ENCODE data around the gene GPR27.

GPR27 gene

DNA sequence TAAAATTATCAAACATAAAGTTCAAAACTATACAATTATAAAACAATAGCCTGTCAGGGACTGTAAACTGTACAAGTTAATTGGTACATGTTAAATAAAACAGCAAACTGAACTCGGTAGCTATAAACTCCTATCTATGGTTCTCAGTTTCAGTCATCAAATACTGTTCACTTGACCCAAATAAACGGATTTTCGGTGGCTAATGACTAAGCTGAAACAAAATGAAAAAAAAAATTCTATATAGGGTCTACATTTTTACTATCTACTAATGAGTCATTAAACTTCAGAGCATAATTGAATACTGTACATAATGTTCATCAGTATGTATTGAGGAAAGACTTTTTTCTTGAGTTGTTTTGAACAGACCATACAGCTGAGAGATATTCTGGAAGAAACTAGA lies 24.7 kb downstream of the GPR27 start:
- ChIA-PET POLR2A (no interaction called here), CTCF (no interaction called here)
- no peak overlapping the region for H3K4me3 ChIP-seq (ENCODE audit: low read depth, low read length)
- TF ChIP-seq, protein P1, sequence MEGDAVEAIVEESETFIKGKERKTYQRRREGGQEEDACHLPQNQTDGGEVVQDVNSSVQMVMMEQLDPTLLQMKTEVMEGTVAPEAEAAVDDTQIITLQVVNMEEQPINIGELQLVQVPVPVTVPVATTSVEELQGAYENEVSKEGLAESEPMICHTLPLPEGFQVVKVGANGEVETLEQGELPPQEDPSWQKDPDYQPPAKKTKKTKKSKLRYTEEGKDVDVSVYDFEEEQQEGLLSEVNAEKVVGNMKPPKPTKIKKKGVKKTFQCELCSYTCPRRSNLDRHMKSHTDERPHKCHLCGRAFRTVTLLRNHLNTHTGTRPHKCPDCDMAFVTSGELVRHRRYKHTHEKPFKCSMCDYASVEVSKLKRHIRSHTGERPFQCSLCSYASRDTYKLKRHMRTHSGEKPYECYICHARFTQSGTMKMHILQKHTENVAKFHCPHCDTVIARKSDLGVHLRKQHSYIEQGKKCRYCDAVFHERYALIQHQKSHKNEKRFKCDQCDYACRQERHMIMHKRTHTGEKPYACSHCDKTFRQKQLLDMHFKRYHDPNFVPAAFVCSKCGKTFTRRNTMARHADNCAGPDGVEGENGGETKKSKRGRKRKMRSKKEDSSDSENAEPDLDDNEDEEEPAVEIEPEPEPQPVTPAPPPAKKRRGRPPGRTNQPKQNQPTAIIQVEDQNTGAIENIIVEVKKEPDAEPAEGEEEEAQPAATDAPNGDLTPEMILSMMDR (IDR thresholded peaks at IDR 0.05; ENCODE audit: insufficient read depth, low read length, missing control alignments), result no peak
- DNase-seq (ENCODE audit: low read depth, low spot score), result no peak

GRCh38 chr3:71779674-71780377 lies 26.2 kb downstream of the GPR27 start:
- TF ChIP-seq, protein P1 (IDR thresholded peaks at IDR 0.05; ENCODE audit: insufficient read depth, low read length, missing control alignments), result no peak
- POLR2A ChIA-PET, result no interaction called here
- CTCF ChIA-PET, result no interaction called here
- no peak for DNase-seq (ENCODE audit: low read depth, low spot score)
- H3K4me3 ChIP-seq (ENCODE audit: low read depth, low read length), result no peak overlapping the region

GRCh38 chr3:71780430-71780829 lies 26.8 kb downstream of the GPR27 start:
- no peak overlapping the region for H3K4me3 ChIP-seq (ENCODE audit: low read depth, low read length)
- no peak for DNase-seq (ENCODE audit: low read depth, low spot score)
- TF ChIP-seq, protein P1 (IDR thresholded peaks at IDR 0.05; ENCODE audit: insufficient read depth, low read length, missing control alignments), result no peak
- ChIA-PET POLR2A (no interaction called here), CTCF (no interaction called here)

GRCh38 chr3:71783152-71783551 lies 29.5 kb downstream of the GPR27 start:
- CTCF ChIA-PET, result interaction anchor here (2.2 kb wide), 1 partner anchor 54 kb away, joined by 9 read pairs; no protein-coding TSS in a partner anchor
- TF ChIP-seq, protein P1 (IDR thresholded peaks at IDR 0.05; ENCODE audit: insufficient read depth, low read length, missing control alignments), result no peak
- POLR2A ChIA-PET, result no interaction called here
- no peak overlapping the region for H3K4me3 ChIP-seq (ENCODE audit: low read depth, low read length)
- DNase-seq (ENCODE audit: low read depth, low spot score), result no peak

DNA sequence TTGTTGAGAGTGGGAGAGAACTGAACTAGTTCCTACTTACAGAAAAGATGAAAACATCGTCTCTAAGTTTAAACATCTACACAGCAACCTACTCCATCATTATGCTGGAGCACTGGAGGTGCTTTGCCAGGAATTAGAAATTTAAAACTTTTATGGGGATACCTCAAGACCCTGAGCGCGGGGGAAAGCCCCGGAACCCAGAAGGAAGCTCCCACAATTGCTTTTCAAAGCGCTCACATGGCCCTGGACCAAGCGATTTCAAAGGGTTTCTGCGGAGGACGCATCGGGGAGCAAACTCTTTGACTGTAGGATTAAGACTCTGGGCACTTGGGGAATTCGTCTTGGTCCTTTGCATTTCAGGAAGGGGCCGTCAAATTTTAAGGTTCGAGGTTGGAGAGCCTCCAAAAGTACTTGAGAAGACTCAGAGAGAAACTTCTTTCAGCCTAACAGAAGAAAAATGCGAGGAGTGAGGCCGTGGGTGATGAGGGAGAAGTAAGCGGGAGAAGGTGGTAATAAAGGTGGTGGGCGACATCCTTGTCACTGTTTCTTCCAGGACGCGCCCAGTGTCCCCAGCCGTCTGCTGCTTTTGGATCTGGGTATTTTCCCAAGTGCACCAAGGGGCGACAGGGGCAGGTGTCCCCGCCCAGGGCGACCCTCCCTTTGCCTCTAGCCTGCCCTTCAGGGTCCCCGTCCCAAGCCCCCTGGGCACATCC lies 30.7 kb downstream of the GPR27 start:
- DNase-seq (ENCODE audit: low read depth, low spot score), result no peak
- TF ChIP-seq, protein P1 (IDR thresholded peaks at IDR 0.05; ENCODE audit: insufficient read depth, low read length, missing control alignments), result no peak
- H3K4me3 ChIP-seq (ENCODE audit: low read depth, low read length), result no peak overlapping the region
- POLR2A ChIA-PET, result no interaction called here
- CTCF ChIA-PET, result interaction anchor here (2.2 kb wide), 1 partner anchor 55 kb away, joined by 9 read pairs; no protein-coding TSS in a partner anchor

DNA sequence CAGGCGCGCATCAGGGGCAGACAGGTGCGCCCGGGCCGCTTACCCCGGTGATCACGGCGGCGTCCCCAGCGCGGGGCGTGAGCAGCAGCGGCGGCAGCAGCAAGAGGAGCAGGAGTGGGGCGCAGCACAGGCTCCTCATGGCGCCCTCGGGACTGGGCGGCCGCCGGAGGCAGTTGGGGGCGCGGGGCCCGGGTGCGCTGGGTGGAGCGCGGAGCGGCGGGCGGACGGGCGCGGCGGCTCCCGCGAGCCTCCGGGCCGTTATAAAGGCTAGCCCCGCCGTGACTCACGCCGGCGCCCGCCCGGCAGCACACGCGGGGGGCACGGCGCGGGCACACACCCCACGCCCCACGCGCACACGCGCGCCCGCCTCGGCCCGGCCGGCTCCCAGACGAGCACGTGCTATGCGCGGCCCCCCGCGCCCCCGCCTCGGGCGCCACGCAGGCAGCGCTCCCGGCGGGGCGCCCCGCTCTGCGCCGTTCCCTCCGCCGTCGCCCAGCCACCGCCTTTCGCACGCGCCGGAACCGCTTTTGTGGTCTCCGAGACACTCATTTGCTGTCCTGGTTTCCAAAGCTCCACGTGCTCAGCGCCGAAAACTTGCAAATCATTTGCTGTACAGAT lies 31.4 kb downstream of the GPR27 start, which contains the start of gene PROK2:
TSS of gene PROK2 (minus strand) at position 235 of the 618 bp plus-strand sequence. CDS start at position 139, 96 bp downstream.
- TF ChIP-seq, protein P1 (IDR thresholded peaks at IDR 0.05; ENCODE audit: insufficient read depth, low read length, missing control alignments), result no peak
- no peak within 1 kb of the TSS for H3K4me3 ChIP-seq (ENCODE audit: low read depth, low read length)
- POLR2A ChIA-PET, result no interaction called here
- CTCF ChIA-PET, result no interaction called here
- DNase-seq (ENCODE audit: low read depth, low spot score), result no peak

Measured in AG04449 (cell line).